IMR-90 (cell line): ENCODE data around the gene SASH1. TPM values are rescaled to one million over a fixed set of nuclear protein-coding genes. Genes with fewer than 3 reads are reported as not detected.

Experiments used
- ATAC-seq: fragments of 200-7000 bp; cut with Tn5 transposase; 2 replicates; pipeline ENCODE4 v1.9.1; 2020; ENCODE audit warnings: low read depth, mild to moderate bottlenecking, moderate library complexity
- BruUV-seq: library from RNA; stranded (reverse); fragments of 400-500 nt; replicated peaks from 2 replicates; lab custom pipeline; 2021; lab: Mats Ljungman, UMichigan
- CTCF ChIA-PET: fragments of 300-600 bp; formaldehyde crosslinking; extraction: SDS; loops from one replicate; lab custom pipeline; 2021; ENCODE audit warnings: antibody characterized with exemption; lab: Yijun Ruan, JAX
- POLR2A ChIA-PET: fragments of 300-600 bp; sonication (Branson Sonifier 250); formaldehyde crosslinking; loops from one replicate; lab custom pipeline; 2022; ENCODE audit warnings: antibody characterized with exemption; ENCODE audit not compliant: unreplicated experiment; lab: Charles Lee
- DNase-seq: peaks from one replicate; pipeline ENCODE4 v3.0.0; 2013
- H2AFZ ChIP-seq: replicated peaks from 2 replicates; pipeline ENCODE3; 2013; ENCODE audit warnings: low read length, mild to moderate bottlenecking; ENCODE audit not compliant: poor library complexity
- H2AK5ac ChIP-seq: 2 replicates; pipeline ENCODE4 v1.6.1; 2013; ENCODE audit warnings: low read depth, low read length, inconsistent platforms
- H2AK9ac ChIP-seq: replicated peaks from 2 replicates; pipeline ENCODE3; 2013; ENCODE audit warnings: mild to moderate bottlenecking, low read depth, low read length, moderate library complexity; ENCODE audit not compliant: poor library complexity
- H2BK120ac ChIP-seq: 2 replicates; pipeline ENCODE4 v1.6.1; 2013; ENCODE audit warnings: low read depth, low read length, inconsistent platforms
- H2BK15ac ChIP-seq: 3 replicates; pipeline ENCODE4 v1.6.1; 2013; ENCODE audit warnings: low read depth, low read length, inconsistent platforms
- H2BK20ac ChIP-seq: 2 replicates; pipeline ENCODE4 v1.6.1; 2013; ENCODE audit warnings: low read depth, mild to moderate bottlenecking, inconsistent platforms, low read length, moderate library complexity
- H2BK5ac ChIP-seq: 2 replicates; pipeline ENCODE4 v1.6.1; 2013; ENCODE audit warnings: mild to moderate bottlenecking, low read depth, low read length, inconsistent platforms; ENCODE audit not compliant: poor library complexity, severe bottlenecking
- H3K14ac ChIP-seq: replicated peaks from 2 replicates; pipeline ENCODE4 v1.6.1; 2013; ENCODE audit warnings: low read depth, low read length, inconsistent platforms
- H3K18ac ChIP-seq: 2 replicates; pipeline ENCODE4 v1.6.1; 2013; ENCODE audit warnings: low read depth, low read length, control low read depth
- H3K23ac ChIP-seq: 2 replicates; pipeline ENCODE4 v1.6.1; 2013; ENCODE audit warnings: low read depth, low read length, inconsistent platforms
- H3K27ac ChIP-seq: 2 replicates; pipeline ENCODE4 v1.5.1; 2013; ENCODE audit warnings: mild to moderate bottlenecking, control low read depth, low read length; ENCODE audit not compliant: insufficient read depth
- H3K27me3 ChIP-seq: 2 replicates; pipeline ENCODE4 v1.6.1; 2013; ENCODE audit warnings: low read length; ENCODE audit not compliant: control insufficient read depth, insufficient read depth
- H3K36me3 ChIP-seq: 2 replicates; pipeline ENCODE4 v1.6.1; 2013; ENCODE audit warnings: low read length, mixed read lengths; ENCODE audit not compliant: control insufficient read depth, insufficient read depth
- H3K4ac ChIP-seq: 2 replicates; pipeline ENCODE4 v1.6.1; 2013; ENCODE audit warnings: low read depth, low read length, inconsistent platforms
- H3K4me1 ChIP-seq: 2 replicates; pipeline ENCODE4 v1.6.1; 2013; ENCODE audit warnings: low read length, mixed read lengths; ENCODE audit not compliant: control insufficient read depth, insufficient read depth
- H3K4me2 ChIP-seq: 2 replicates; pipeline ENCODE4 v1.6.1; 2013; ENCODE audit warnings: low read depth, mild to moderate bottlenecking, control low read depth, low read length, moderate library complexity
- H3K4me3 ChIP-seq: 2 replicates; pipeline ENCODE4 v1.5.1; 2013; ENCODE audit warnings: low read depth, mild to moderate bottlenecking, control low read depth, low read length, moderate library complexity; ENCODE audit not compliant: insufficient read depth
- H3K56ac ChIP-seq: 2 replicates; pipeline ENCODE4 v1.6.1; 2013; ENCODE audit warnings: low read length, inconsistent platforms; ENCODE audit not compliant: insufficient read depth; ENCODE audit errors: extremely low read depth
- H3K79me1 ChIP-seq, 2 experiments: 2 replicates each; pipeline ENCODE4 v1.6.1; 2013; ENCODE audit warnings: low read length in 2 of 2, inconsistent platforms in 1 of 2, low read depth in 1 of 2
- H3K9ac ChIP-seq: 2 replicates; pipeline ENCODE4 v1.6.1; 2013; ENCODE audit warnings: low read depth, low read length, control low read depth
- H3K9me1 ChIP-seq: 2 replicates; pipeline ENCODE4 v1.6.1; 2013; ENCODE audit warnings: low read length, inconsistent platforms; ENCODE audit not compliant: insufficient read depth
- H3K9me3 ChIP-seq: 2 replicates; pipeline ENCODE4 v1.6.1; 2013; ENCODE audit warnings: low read length; ENCODE audit not compliant: control insufficient read depth, insufficient read depth
- H4K20me1 ChIP-seq: 2 replicates; pipeline ENCODE4 v1.6.1; 2013; ENCODE audit warnings: low read length, inconsistent platforms; ENCODE audit not compliant: insufficient read depth
- H4K5ac ChIP-seq: 2 replicates; pipeline ENCODE4 v1.6.1; 2013; ENCODE audit warnings: mild to moderate bottlenecking, low read depth, low read length, control low read depth
- H4K8ac ChIP-seq, 2 experiments: 2 replicates each; pipeline ENCODE4 v1.6.1; 2013; ENCODE audit warnings: low read depth in 2 of 2, low read length in 2 of 2, control low read depth in 1 of 2, inconsistent platforms in 1 of 2
- H4K91ac ChIP-seq: 2 replicates; pipeline ENCODE4 v1.6.1; 2013; ENCODE audit warnings: low read depth, low read length, inconsistent platforms; ENCODE audit not compliant: insufficient read depth
- BHLHE40 ChIP-seq: fragments of 150-350 bp; IDR thresholded peaks from 2 replicates; pipeline ENCODE4 v1.6.1; 2016; ENCODE audit warnings: mild to moderate bottlenecking, low read depth, low read length
- CEBPB ChIP-seq: IDR thresholded peaks from 2 replicates; pipeline ENCODE4 v1.6.1; 2012; ENCODE audit warnings: low read depth, low read length, improper control_type of control experiment
- CHD1 ChIP-seq: IDR thresholded peaks from 2 replicates; pipeline ENCODE4 v1.6.1; 2012; ENCODE audit warnings: low read depth, low read length, improper control_type of control experiment
- CTCF ChIP-seq: conservative IDR thresholded peaks from 2 replicates; pipeline ENCODE4 v1.5.1; 2012; ENCODE audit warnings: mild to moderate bottlenecking, low read depth, low read length, improper control_type of control experiment
- FOS ChIP-seq: fragments of 150-350 bp; IDR thresholded peaks from 2 replicates; pipeline ENCODE4 v1.6.1; 2016; ENCODE audit warnings: low read depth, low read length
- MAFK ChIP-seq: IDR thresholded peaks from 2 replicates; pipeline ENCODE4 v1.6.1; 2012; ENCODE audit warnings: low read depth, low read length, improper control_type of control experiment
- MAZ ChIP-seq: IDR thresholded peaks from 2 replicates; pipeline ENCODE4 v1.6.1; 2012; ENCODE audit warnings: low read depth, mild to moderate bottlenecking, low read length, improper control_type of control experiment, moderate library complexity, borderline replicate concordance
- MXI1 ChIP-seq: IDR thresholded peaks from 2 replicates; pipeline ENCODE4 v1.6.1; 2012; ENCODE audit warnings: low read depth, mild to moderate bottlenecking, low read length, moderate library complexity, borderline replicate concordance
- NFE2L2 ChIP-seq: fragments of 150-350 bp; IDR thresholded peaks from 2 replicates; pipeline ENCODE4 v1.6.1; 2016; ENCODE audit warnings: low read depth, mild to moderate bottlenecking, low read length
- POLR2A ChIP-seq: IDR thresholded peaks from 2 replicates; pipeline ENCODE4 v1.6.1; 2012; ENCODE audit warnings: mild to moderate bottlenecking, low read depth, low read length
- RAD21 ChIP-seq: IDR thresholded peaks from 2 replicates; pipeline ENCODE4 v1.6.1; 2012; ENCODE audit warnings: low read length, improper control_type of control experiment
- RCOR1 ChIP-seq: IDR thresholded peaks from 2 replicates; pipeline ENCODE4 v1.6.1; 2012; ENCODE audit warnings: mild to moderate bottlenecking, low read length, improper control_type of control experiment; ENCODE audit not compliant: insufficient replicate concordance
- RFX5 ChIP-seq: IDR thresholded peaks from 2 replicates; pipeline ENCODE4 v1.8.0; 2012; ENCODE audit warnings: low read depth, mild to moderate bottlenecking, low read length, moderate library complexity
- SMC3 ChIP-seq: fragments of 150-350 bp; IDR thresholded peaks from 2 replicates; pipeline ENCODE4 v1.6.1; 2016; ENCODE audit warnings: low read depth, mild to moderate bottlenecking, antibody characterized with exemption, low read length, moderate library complexity
- USF2 ChIP-seq: fragments of 150-350 bp; IDR thresholded peaks from 2 replicates; pipeline ENCODE4 v1.6.1; 2017; ENCODE audit warnings: mild to moderate bottlenecking, antibody characterized with exemption, low read length, low read depth
- WGBS, 2 experiments: methylation state at CpG; one replicate each; pipeline versions ENCODE4 v1.1.5 to v1.1.7; 2013; ENCODE audit warnings: missing lambda C conversion rate in 2 of 2; ENCODE audit not compliant: insufficient read length in 1 of 2; ENCODE audit errors: extremely low coverage in 2 of 2; 5-methylcytosine and 5-hydroxymethylcytosine counted together
- dilution Hi-C: fragments of 300-500 bp; cut with HindIII; formaldehyde crosslinking; loops from one replicate; pipeline ENCODE4 v1.14.3; 2018; ENCODE audit warnings: low sequenced_read_pairs; ENCODE audit not compliant: unreplicated experiment
- in situ Hi-C: fragments of 300-500 bp; cut with MboI; formaldehyde crosslinking; loops from 3 replicates; pipeline ENCODE4 v1.14.3; 2019; ENCODE audit warnings: low sequenced_read_pairs, inconsistent platforms, mixed read lengths
- intact Hi-C: fragments of 100-400 bp; cut with micrococcal nuclease; formaldehyde crosslinking; loops from 2 replicates; pipeline ENCODE4 v1.10.0; 2022
- polyA plus RNA-seq, 3 experiments: library from polyadenylated mRNA; depleted of rRNA; stranded (reverse); fragments of >200 nt; gene quantifications; 2 replicates each; pipeline ENCODE4 v1.2.3, GENCODE V29; 2012; ENCODE audit warnings: low replicate concordance in 1 of 3
- total RNA-seq: library from RNA; depleted of rRNA; stranded (reverse); fragments of >200 nt; gene quantifications from 2 replicates; pipeline ENCODE4 v1.2.3, GENCODE V29; 2012
- TF ChIP-seq, protein P1 (sequence below): fragments of 150-350 bp; IDR thresholded peaks from 2 replicates; pipeline ENCODE4 v1.6.1; 2016; ENCODE audit warnings: low read depth, mild to moderate bottlenecking, low read length, moderate library complexity, borderline replicate concordance

The SASH1 gene
- total and polyA plus RNA-seq, 2 of the 4 experiments (the other 2 are of a cell fraction), result 11.6 to 16.5 TPM

GRCh38 chr6:148547110-148547509 is 204.5 kb downstream of the SASH1 start:
- Histone ChIP-seq H3K4me3 (no peak overlapping the region), H3K4ac (no peak overlapping the region), H4K8ac (no peak overlapping the region), H4K20me1 (no peaks in the 10 kb centered on the region), H3K14ac (no peak overlapping the region), H2BK15ac (no peak overlapping the region), H3K4me2 (no peak overlapping the region), H4K91ac (no peak overlapping the region), H3K18ac (no peak overlapping the region), H3K4me1 (peaks cover 6% of the 10 kb centered on the region; the same call in 1 of the 2 replicates), H3K9me3 (no peaks in the 10 kb centered on the region), H2AK9ac (no peak overlapping the region), H3K9me1 (no peaks in the 10 kb centered on the region), H2AK5ac (no peak overlapping the region), H2BK120ac (no peak overlapping the region), H3K9ac (no peak overlapping the region), H2AFZ (no peak overlapping the region), H3K56ac (no peak overlapping the region), H3K79me1 (peaks cover 3 to 13% of the 10 kb centered on the region in 2 experiments; a peak in 2 of 4 replicates), H3K23ac (no peak overlapping the region), H3K36me3 (peaks cover 46% of the 10 kb centered on the region), H2BK5ac (no peak overlapping the region), H3K27ac (no peak overlapping the region), H2BK20ac (no peak overlapping the region), H3K27me3 (no peaks in the 10 kb centered on the region), H4K5ac (no peak overlapping the region)
- no peak; the same call in 1 of the 2 replicates for ATAC-seq
- BruUV-seq, result no TSS peak
- DNase-seq, result no peak
- 100% methylated on average over 2 of the region's 7 CpGs; no CpG with 5 or more reads in 1 of the 2 experiments for WGBS, 2 experiments
- dilution Hi-C loops (no loop called here), intact Hi-C loops (no loop called here), in situ Hi-C loops (no loop called here)
- ChIA-PET CTCF (no interaction called here), POLR2A (no interaction called here)
- no peak for TF ChIP-seq RFX5
- TF ChIP-seq FOS, result no peak
- no peak for TF ChIP-seq MAFK
- no peak for TF ChIP-seq CHD1
- TF ChIP-seq RAD21, result no peak
- TF ChIP-seq, protein P1, sequence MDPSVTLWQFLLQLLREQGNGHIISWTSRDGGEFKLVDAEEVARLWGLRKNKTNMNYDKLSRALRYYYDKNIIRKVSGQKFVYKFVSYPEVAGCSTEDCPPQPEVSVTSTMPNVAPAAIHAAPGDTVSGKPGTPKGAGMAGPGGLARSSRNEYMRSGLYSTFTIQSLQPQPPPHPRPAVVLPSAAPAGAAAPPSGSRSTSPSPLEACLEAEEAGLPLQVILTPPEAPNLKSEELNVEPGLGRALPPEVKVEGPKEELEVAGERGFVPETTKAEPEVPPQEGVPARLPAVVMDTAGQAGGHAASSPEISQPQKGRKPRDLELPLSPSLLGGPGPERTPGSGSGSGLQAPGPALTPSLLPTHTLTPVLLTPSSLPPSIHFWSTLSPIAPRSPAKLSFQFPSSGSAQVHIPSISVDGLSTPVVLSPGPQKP, result no peak
- TF ChIP-seq CEBPB, result no peak
- no peak for TF ChIP-seq POLR2A
- no peak for TF ChIP-seq SMC3
- no peak for TF ChIP-seq RCOR1
- no peak for TF ChIP-seq MXI1
- no peak for TF ChIP-seq BHLHE40
- no peak for TF ChIP-seq MAZ
- no peak for TF ChIP-seq NFE2L2
- TF ChIP-seq USF2, result no peak
- TF ChIP-seq CTCF, result no peak
